ENCODE data around the gene YDJC. TPM values are rescaled to one million over a fixed set of nuclear protein-coding genes. Genes with fewer than 3 reads are reported as not detected.

Gene YDJC
- total and polyA plus RNA-seq, 9 of the 15 experiments (the other 6 are each of a cell fraction or from before 2014, with no cell fraction given), result 13.5 to 871 (median 164) TPM

DNA sequence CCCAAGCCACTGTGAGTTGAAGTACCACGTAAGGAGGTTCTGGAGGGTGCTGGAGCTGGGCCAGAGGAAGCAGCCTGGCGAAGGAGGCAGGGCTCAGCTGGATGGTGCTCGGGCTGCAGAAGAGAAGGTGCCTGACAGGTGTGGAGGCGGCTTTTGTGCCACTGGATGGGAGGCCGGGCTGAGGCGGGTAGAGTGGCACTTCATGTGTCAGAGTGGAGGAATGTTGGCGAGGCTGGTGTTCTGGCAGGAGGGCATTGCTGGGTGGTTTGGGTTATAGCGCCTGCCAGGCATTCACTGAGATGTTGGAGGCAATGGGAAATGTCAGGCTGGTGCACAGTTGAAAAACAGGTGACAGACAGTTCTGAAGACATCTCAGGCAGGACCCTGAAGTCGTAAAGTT, 38.1 kb downstream of the YDJC start (continued):
- TF ChIP-seq ZNF318 (IDR thresholded peaks at IDR 0.05; ENCODE audit: borderline replicate concordance in 1 of 2, low read depth in 1 of 2) (no peak), NFE2 (IDR thresholded peaks at IDR 0.05; ENCODE audit: low read depth) (no peak), WHSC1 (IDR thresholded peaks at IDR 0.05; ENCODE audit: low read length) (peak; percentile 96), ELF1 (tag; IDR thresholded peaks at IDR 0.05) (no peak), CBX2 (IDR thresholded peaks at IDR 0.05; ENCODE audit: insufficient read depth, low read length, poor library complexity, severe bottlenecking) (no peak), ZNF354B (CRISPR knock-in tag; IDR thresholded peaks at IDR 0.05) (no peak), ZNF146 (CRISPR knock-in tag; IDR thresholded peaks at IDR 0.05; ENCODE audit: unreplicated experiment) (no peak), ZNF408 (CRISPR knock-in tag; IDR thresholded peaks at IDR 0.05; ENCODE audit: low read depth) (no peak), SMAD3 (CRISPR knock-in tag; conservative IDR thresholded peaks at IDR 0.05) (no peak), ZNF143 (CRISPR knock-in tag; IDR thresholded peaks at IDR 0.05) (no peak), U2AF2 (optimal IDR thresholded peaks at IDR 0.05; ENCODE audit: low read depth, low read length) (no peak), EZH2 (IDR thresholded peaks at IDR 0.05; ENCODE audit: borderline replicate concordance, low read depth, low read length) (no peak)
- TF ChIP-seq, protein P1, sequence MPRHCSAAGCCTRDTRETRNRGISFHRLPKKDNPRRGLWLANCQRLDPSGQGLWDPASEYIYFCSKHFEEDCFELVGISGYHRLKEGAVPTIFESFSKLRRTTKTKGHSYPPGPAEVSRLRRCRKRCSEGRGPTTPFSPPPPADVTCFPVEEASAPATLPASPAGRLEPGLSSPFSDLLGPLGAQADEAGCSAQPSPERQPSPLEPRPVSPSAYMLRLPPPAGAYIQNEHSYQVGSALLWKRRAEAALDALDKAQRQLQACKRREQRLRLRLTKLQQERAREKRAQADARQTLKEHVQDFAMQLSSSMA (CRISPR knock-in tag; IDR thresholded peaks at IDR 0.05), result no peak

All from K562 (cell line).